Measurements from ENCODE around the gene TMEM250. TPM values are rescaled to one million over a fixed set of nuclear protein-coding genes. Genes with fewer than 3 reads are reported as not detected.
A peak's percentile ranks its signal among the peaks of the same experiment; 100 is the strongest.

The TMEM250 gene
- total RNA-seq: 10 to 100 TPM; 30.4 to 42.1 TPM
- polyA plus RNA-seq (ENCODE audit: insufficient read length in 6 of 6): 10 to 100 TPM; 10.7 to 19.0 (median 16.0) TPM
- long read RNA-seq, donor 1, transcript TMEM250-201 (2 exons, 2,823 nt): major isoform, 9 of 10 reads
- long read RNA-seq, donor 1, partial matches to known transcripts: 0 of 10 reads
- long read RNA-seq, donor 1, other reads (novel, unspliced or antisense): 0 of 10 reads
- long read RNA-seq, donor 2, transcript TMEM250-201 (2 exons, 2,823 nt): major isoform, 8 of 8 reads
- long read RNA-seq, donor 2, partial matches to known transcripts: 0 of 8 reads
- long read RNA-seq, donor 2, other reads (novel, unspliced or antisense): 0 of 8 reads
- long read RNA-seq, donor 3, transcript TMEM250-201 (2 exons, 2,823 nt): major isoform, 7 of 7 reads
- long read RNA-seq, donor 3, partial matches to known transcripts: 0 of 7 reads
- long read RNA-seq, donor 3, other reads (novel, unspliced or antisense): 0 of 7 reads
- long read RNA-seq, donor 4, partial matches to known transcripts: 7 of 7 reads
- long read RNA-seq, donor 4, other reads (novel, unspliced or antisense): 0 of 7 reads
- long read RNA-seq, donor 5, transcript TMEM250-201 (2 exons, 2,823 nt): major isoform, 9 of 9 reads
- long read RNA-seq, donor 5, partial matches to known transcripts: 0 of 9 reads
- long read RNA-seq, donor 5, other reads (novel, unspliced or antisense): 0 of 9 reads
- long read RNA-seq, donor 6, transcript TMEM250-201 (2 exons, 2,823 nt): major isoform, 9 of 9 reads
- long read RNA-seq, donor 6, partial matches to known transcripts: 0 of 9 reads
- long read RNA-seq, donor 6, other reads (novel, unspliced or antisense): 0 of 9 reads
- long read RNA-seq, donor 7, partial matches to known transcripts: 0 of 5 reads
- long read RNA-seq, donor 7, other reads (novel, unspliced or antisense): 0 of 5 reads
- long read RNA-seq, donor 8, transcript TMEM250-201 (2 exons, 2,823 nt): major isoform, 7 of 7 reads
- long read RNA-seq, donor 8, partial matches to known transcripts: 0 of 7 reads
- long read RNA-seq, donor 8, other reads (novel, unspliced or antisense): 0 of 7 reads
- long read RNA-seq, donor 9: 0 reads
- long read RNA-seq, donor 10, partial matches to known transcripts: 0 of 6 reads
- long read RNA-seq, donor 10, other reads (novel, unspliced or antisense): 5 of 6 reads
- long read RNA-seq, donor 11, transcript TMEM250-201 (2 exons, 2,823 nt): major isoform, 7 of 7 reads
- long read RNA-seq, donor 11, partial matches to known transcripts: 0 of 7 reads
- long read RNA-seq, donor 11, other reads (novel, unspliced or antisense): 0 of 7 reads
- long read RNA-seq, donor 12, transcript TMEM250-201 (2 exons, 2,823 nt): major isoform, 5 of 7 reads
- long read RNA-seq, donor 12, partial matches to known transcripts: 0 of 7 reads
- long read RNA-seq, donor 12, other reads (novel, unspliced or antisense): 0 of 7 reads

- H3K4me1 ChIP-seq: peaks cover 16 to 37% of the 10 kb centered on the region in 2 donors
- no peaks in the 10 kb centered on the region for H3K9me3 ChIP-seq
- H3K27me3 ChIP-seq: peaks cover 0 to 5% of the 10 kb centered on the region in 2 donors
- TF ChIP-seq CTCF (IDR thresholded peaks at IDR 0.05): peak in 1 of 2 donors; percentile 18
- intact Hi-C loops (cut with DNase I): no loop called here
- peaks cover 0 to 27% of the 10 kb centered on the region in 2 donors for H3K36me3 ChIP-seq
- DNase-seq: peak; percentile 97 to 99 (median 98)
- peak; percentile 94 for ATAC-seq
- H3K4me3 ChIP-seq: peak within 1 kb of the TSS; percentile 72 to 96
- peak within 1 kb of the TSS; percentile 91 to 93 for H3K27ac ChIP-seq
Observed at GRCh38 chr9:136118320-136119060, at the start of gene TMEM250. Gene TMEM250 (minus strand): TSS chr9:136118875. CDS start chr9:136116900, 1,975 bp downstream.

GRCh38 chr9:136163248-136163850, 44.7 kb upstream of the TMEM250 start:
- TF ChIP-seq CTCF (IDR thresholded peaks at IDR 0.05): no peak
- no peak overlapping the region for H3K4me3 ChIP-seq
- H3K36me3 ChIP-seq: no peaks in the 10 kb centered on the region
- H3K27me3 ChIP-seq: peaks cover 0 to 35% of the 10 kb centered on the region in 2 donors
- no peak for DNase-seq
- no peaks in the 10 kb centered on the region for H3K4me1 ChIP-seq
- no peak overlapping the region for H3K27ac ChIP-seq
- intact Hi-C loops (cut with DNase I): no loop called here
- no peak for ATAC-seq
- peaks cover 0 to 8% of the 10 kb centered on the region in 2 donors for H3K9me3 ChIP-seq

- Histone ChIP-seq H3K4me3 (no peak overlapping the region), H3K27me3 (peaks cover 9 to 55% of the 10 kb centered on the region in 2 donors), H3K36me3 (no peaks in the 10 kb centered on the region), H3K27ac (no peak overlapping the region), H3K9me3 (peaks cover 0 to 8% of the 10 kb centered on the region in 2 donors), H3K4me1 (no peaks in the 10 kb centered on the region)
- TF ChIP-seq CTCF (IDR thresholded peaks at IDR 0.05): no peak
- DNase-seq (peak in 1 of 4 donors; percentile 49), ATAC-seq (no peak)
- intact Hi-C loops (cut with DNase I): no loop called here
Observed at GRCh38 chr9:136160995-136161610, 42.4 kb upstream of the TMEM250 start.

- Histone ChIP-seq H3K4me1 (no peaks in the 10 kb centered on the region), H3K4me3 (no peak overlapping the region), H3K36me3 (no peaks in the 10 kb centered on the region), H3K27me3 (peaks cover 9 to 62% of the 10 kb centered on the region in 2 donors), H3K27ac (no peak overlapping the region), H3K9me3 (peaks cover 0 to 8% of the 10 kb centered on the region in 2 donors)
- intact Hi-C loops (cut with DNase I): no loop called here
- ATAC-seq: no peak
- no peak for TF ChIP-seq CTCF (IDR thresholded peaks at IDR 0.05)
- peak in 1 of 4 donors; percentile 57 for DNase-seq
Observed at GRCh38 chr9:136160381-136160841, 41.7 kb upstream of the TMEM250 start.

Measured in left lung (tissue), 14 donors.